Measurements from ENCODE around the gene COL5A1.
"Not testable (repeated sequence)": the region's sequence is repeated elsewhere in the genome, so short reads cannot be mapped to it uniquely, and the experiment has no call there.

The COL5A1 gene

DNA sequence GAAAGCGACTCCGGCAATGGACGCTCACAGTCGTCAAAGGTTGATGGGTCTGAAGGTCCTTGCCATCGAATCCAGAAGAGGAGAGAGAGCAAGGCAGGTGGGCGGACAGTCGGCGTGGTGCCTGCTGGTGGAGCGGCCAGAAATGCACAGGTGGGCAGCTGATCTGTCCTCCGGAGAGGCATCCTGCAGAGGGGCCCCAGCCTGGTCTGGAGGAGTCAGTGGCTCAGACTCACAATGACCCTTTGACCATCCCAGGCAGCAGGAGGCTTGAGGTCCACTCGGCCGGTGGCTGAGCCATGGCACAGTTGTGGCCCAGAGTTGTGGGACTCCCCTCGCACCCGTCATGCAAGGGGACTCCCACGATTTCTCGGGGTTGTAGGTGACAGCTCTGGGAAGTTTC, 204.6 kb downstream of the COL5A1 start:
- no peak for DNase-seq

DNA sequence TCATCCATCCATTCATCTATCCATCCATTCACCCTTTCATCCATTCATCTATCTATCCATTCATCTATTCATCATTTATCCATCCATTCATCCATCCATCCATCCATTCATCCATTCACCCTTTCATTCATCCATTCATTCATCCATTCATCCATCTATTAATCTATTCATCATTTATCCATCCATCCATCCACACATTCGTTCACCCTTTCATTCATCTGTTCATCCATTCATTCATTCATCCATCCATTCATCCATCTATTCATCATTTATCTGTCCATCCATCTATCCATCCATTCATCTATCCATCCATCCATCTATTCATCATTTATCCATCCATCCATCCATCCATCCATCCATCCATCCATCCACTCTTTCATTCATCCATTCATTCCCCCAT, 205.1 kb downstream of the COL5A1 start:
- no peak for DNase-seq

DNA sequence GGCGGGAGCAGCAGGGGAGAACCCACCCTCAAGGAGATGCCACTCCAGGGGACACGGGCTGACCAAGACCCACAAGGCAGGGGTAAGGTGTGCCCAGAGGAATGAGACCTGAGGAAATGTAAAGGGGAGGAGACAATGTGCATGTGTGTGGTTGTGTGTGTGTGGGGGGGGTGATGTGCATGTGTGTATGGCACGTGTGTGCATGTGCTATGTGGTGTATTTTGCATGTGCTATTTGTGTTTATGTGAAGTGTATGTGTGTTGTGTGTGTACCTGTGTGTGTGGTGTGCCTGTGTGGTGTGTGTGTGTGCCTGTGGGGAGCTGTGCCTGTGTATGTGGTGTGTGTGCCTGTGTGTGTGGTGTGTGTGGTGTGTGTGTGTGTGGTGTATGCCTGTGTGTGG, 205.5 kb downstream of the COL5A1 start:
- no peak for DNase-seq

DNA sequence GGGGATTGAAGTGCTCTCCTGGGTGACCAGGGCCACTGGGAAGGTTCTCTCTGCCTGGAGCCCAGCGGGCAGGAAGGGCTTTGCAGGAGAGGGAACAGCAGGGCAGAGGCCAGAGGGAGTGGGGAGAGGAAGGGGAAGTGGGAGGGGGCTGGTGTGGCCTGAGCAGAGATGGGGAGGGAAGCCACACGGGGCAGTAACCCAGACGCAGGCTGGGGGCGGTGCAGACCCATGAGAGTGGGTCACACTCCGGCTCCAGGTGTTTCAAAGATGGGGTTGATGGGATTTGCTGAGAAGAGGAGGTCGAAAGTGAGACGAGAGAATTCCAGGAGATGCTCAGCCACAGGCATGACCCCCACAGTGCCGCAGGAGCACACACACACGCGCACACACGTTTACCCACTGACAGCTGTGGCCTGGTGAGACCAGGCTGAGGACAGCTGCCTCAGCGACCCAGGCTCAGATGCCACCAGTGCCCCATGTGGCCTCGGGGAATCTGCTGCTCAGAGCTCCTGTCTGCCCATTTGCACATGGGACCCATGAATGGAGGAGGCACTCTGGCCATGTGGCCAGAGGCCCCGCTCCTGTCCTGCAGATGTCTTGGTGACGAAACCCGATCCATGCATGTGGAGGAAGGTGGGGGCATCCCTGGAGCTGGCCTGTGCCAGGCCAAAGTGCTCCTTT, 206.3 kb downstream of the COL5A1 start:
- DNase-seq = no peak

DNA sequence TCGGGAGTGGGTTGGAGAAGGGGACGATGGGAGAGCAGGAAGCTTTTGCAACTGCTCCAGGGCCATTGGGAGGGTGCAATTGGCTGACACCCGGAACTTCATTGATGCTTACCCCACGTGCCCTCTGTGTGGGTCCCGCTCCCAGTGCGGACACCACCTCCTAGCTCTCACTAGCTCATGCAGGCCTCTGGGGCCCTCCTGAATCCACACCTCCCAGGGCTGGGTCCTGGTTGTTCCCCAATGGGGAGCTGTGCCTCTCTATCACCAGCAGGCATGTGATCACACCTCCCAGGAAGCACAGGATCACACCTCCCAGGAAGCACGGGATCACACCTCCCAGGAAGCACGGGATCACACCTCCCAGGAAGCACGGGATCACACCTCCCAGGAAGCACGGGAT, 206.9 kb downstream of the COL5A1 start:
- no peak for DNase-seq

- no peak for DNase-seq
These were observed 209.0 kb downstream of the COL5A1 start for GRCh38 chr9:134850611-134851010.

DNA sequence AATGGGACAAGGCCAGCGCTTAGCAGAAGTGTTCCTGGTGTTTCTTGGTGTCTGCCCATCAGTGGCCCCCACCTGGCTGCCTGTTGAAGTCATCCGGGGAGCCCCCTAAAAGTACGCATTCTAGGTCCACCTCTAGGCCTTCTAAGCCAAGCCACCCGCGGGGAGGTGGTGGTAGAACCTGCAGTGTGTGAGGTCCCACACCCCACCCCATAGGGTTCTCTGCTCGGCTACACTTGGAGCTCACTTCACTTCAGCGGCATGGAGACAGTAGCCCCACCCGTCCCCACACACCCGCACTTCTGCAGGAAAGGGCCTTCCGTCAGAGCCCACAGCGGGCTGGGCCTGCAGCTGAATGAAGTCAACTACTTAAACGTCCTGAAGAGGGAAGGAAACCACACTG, 209.4 kb downstream of the COL5A1 start:
- no peak for DNase-seq

DNA sequence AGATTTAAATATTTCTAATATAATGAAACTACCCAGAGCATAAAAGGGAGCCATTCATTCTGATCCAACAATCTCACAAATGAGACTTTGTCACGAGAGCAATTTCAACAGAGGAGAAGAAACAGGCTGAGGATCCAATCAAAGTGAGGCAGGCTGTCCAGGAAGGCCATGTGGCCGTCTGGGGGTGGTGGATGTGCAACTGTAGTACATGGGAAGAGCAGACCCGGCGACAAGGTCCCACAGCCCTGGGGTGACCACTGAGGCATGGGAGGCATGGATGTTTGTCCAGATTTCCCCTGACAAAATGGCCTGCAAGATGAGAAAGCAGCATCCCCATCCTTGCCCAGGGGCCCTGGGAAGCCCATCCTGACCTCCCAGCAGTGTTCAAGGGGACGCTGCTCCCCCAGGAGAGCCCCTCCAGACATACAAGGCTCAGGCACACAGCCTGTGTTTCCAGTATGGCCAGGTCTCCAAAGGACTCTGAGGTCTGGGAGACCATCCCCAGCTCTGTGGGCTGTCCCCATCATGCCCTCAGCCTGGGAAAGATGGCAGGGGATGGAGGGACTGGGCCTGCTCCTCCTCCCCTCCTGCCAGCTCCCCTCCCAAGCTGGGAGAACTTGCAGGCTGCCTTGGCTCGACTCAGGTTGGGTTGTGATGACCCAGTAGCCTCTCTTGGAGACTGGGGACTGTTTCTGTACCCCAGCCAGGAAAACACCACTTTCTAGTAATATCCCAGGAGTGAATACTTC, 211.5 kb downstream of the COL5A1 start:
- no peak for DNase-seq

DNA sequence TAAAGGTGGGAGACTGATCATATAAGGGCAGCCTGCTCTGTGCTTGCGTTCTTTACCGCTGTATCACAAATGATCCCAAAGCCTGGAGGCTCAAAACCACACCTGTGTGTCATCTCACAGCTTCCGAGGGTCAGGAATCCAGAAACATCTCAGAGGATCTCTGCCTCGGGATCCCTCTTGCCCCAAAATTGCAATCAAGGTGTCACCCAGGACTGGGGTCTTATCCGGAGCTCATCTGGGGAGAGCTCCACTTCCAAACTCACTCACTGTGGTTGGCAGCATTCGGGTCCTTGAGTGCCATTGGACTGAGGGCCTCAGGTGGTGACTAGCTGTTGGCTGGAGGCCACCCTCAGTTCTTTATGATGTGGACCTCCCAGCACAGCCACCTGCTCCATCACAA, 212.3 kb downstream of the COL5A1 start:
- no peak for DNase-seq

DNA sequence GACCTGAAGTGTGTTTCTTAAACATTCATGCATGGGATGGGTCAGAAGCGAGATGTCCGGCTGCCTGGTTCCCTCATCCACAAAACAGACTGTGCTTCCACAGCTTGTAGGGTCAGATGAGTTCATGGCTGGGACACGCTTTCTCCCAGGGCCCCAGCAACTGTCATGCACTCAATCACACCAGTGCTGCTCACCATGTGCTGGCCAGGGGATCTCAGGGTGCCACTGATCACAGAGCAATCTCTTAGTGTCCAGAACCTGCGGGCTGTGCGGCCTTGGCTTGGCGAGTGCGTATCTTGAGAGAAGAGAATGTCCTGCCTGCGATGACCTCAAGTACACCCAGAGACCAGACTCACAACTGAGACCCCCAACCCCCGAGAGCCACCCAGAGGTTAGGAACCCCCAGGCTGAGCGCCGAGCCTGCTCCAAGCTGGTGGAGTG, 213.0 kb downstream of the COL5A1 start:
- DNase-seq = no peak

GRCh38 chr9:134855231-134855899, 213.8 kb downstream of the COL5A1 start:
- no peak for DNase-seq

DNA sequence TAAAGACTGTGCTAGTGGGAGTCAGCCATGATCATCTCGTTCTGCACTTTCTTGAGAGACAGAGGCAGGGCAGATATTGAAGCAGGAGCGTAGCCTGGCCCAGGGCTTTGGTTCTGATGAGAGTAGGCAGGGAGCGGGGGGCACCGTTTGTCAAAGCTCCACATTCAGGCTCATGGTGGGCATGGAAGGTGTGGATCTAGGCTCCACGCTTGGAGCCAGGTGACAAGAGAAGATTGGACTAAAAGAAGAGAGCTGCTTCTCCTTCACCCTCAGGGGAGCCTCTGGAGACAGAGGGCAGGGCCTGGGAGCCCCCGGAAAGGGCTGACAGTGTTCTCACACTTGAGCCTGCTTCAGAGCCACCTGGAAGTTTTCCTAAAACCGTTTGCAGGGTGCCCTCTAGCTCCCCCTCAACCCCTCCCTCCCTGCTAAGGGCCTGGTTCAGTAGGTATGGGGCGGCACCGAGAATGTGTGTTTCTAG, 214.3 kb downstream of the COL5A1 start:
- DNase-seq = no peak

- DNase-seq = not testable (repeated sequence)
These were observed 215.8 kb downstream of the COL5A1 start for GRCh38 chr9:134857451-134857850.

GRCh38 chr9:134858051-134858841, 216.6 kb downstream of the COL5A1 start:
- no peak for DNase-seq

DNA sequence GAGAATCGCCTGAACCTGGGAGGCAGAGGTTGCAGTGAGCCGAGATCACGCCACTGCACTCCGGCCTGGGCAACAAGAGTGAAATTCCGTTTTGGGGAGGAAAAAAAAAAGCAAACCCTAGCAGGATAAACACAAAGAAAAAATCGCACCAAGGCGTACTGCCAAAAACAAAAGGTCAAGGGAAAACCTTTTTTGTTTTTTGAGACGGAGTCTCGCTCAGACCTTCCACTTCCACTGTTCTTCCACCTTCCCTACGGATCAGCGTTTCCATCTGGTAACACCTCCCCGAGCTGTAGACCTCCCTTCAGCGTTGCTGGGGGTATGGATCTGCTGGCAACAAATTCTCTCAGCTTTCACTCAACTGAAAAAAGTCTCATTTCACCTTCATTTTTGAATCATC, 218.9 kb downstream of the COL5A1 start:
- no peak for DNase-seq

- no peak for DNase-seq
These were observed 220.2 kb downstream of the COL5A1 start for GRCh38 chr9:134861595-134862334.

DNA sequence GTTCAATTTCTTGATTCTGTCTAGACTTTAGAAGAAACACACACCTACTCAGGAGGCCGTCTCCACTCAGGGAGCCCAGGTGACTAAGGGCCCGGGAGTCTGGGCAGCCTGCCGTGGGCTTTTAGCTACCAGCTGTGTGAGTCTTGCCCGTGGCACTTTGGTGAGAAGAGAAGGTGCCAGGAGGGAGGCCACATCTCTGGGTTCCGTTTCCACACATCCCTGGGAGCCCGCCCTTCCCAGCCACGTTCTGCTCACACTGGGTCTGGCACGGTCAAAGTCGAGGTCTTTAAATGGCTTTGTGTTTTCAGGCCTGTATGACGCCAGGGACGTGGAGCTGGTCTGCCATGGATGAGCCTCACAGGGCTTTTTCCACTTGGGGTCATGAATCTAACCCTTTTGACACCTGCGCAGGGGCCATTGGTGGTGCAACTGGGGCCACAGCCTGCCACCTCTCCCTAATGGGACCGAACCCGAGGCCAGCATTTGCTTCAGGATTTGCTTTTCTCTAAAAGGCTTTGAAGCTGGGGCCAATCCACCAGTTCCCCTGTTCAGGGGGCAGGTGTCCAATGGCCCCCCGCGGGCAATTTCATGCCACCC, 221.8 kb downstream of the COL5A1 start:
- no peak for DNase-seq

DNA sequence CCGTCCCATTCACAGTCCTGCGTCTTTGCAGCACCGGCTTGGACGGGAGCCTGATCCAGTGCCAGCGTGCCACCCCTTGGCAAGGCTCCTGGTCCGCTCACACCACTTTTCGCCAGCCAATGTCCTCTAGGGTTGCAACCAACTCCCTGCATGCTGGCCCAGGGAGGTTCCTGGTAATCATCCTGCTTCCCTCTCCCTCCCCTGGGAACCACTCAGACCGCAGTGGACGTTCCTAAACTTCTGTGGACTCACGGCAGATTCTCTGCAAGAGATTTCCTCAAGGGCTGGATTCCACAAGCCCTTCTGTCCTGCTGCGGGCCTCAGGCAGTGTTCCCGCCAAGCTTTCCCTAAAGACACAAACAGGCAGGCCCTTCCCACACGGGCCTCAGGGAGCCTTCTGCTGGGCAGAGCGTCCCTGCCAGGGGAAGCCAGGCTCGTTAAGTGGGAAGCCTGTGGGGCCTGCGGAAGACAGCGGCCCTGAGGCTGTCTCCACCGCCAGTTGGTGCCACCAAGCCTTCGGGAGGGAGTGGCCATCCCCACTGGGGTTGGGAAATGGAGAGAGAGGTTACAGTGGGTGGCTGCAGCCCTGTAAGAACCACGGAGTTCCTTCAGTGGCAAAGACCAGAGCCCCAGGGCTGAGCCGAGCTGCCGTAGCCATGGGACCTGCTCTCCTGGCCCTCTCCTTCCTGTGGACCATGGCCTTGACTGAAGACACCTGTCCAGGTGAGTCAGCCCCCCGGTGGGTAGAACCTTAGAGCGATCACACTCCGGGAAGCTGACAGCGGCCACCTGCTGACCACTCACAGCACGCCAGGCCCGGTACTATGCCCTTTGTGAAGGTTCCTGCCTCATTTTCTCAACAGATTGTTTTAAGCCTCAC, 222.6 kb downstream of the COL5A1 start:
- DNase-seq = no peak

- DNase-seq = no peak
These were observed 223.2 kb downstream of the COL5A1 start for GRCh38 chr9:134864821-134865190.

DNA sequence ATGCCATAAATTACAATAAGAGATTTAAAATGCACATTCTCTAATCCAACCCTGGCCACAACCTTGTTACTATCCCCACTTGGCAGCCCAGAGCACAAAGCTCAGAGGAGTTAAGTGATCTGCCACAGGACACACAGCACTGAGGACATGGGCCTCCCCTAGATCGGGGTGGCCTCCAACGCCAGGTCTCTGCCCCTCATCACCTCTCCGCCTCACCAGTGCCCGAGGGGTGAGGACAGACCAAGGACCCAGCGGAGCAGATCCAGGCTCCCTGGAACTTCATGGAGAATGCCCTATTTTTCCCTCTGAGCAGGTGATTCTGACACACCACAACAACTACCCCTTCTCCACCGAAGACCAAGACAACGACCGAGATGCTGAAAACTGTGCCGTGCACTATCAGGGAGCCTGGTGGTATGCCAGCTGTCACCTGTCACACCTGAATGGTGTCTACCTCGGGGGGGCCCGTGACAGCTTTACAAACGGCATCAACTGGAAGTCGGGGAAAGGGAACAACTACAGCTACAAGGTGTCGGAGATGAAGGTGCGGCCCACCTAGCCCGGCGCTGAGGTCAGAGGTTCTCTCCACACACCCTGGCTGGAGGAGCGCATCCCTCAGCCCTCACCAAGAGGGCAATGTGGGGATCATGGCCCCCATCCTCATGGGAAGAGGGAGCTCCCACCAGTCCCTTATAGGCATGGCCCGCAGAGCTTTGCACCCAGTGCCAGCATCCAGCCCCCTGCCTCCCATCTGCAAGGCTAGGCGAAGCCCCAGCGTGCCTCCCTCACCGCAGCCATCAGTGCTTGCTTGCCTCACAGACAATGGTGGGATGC, 226.5 kb downstream of the COL5A1 start:
- DNase-seq = no peak

Data from CD4-positive, alpha-beta T cell treated with Interleukin-1 beta for 1 hour (primary cell).